GM23338 (cell line): ENCODE results near the gene WDR1.

Experiments
- EZH2 ChIP-seq: fragments of 200-600 bp; sonication (generic); IDR thresholded peaks from one replicate; pipeline ENCODE4 v1.8.0; 2017; ENCODE audit warnings: antibody characterized with exemption, mild to moderate bottlenecking, low read depth; ENCODE audit not compliant: unreplicated experiment
- EZH2phosphoT487 ChIP-seq: fragments of 200-600 bp; sonication (generic); IDR thresholded peaks from one replicate; pipeline ENCODE4 v1.8.1; 2018; ENCODE audit warnings: antibody characterized with exemption; ENCODE audit not compliant: unreplicated experiment
- POLR2AphosphoS5 ChIP-seq: IDR thresholded peaks from 2 replicates; pipeline ENCODE4 v1.6.1; 2016; ENCODE audit warnings: antibody characterized with exemption, low read depth
- TF ChIP-seq, protein P1 (sequence below), 2 experiments: fragments of 200-600 bp in 1 of 2; sonication (generic) in 1 of 2; conservative IDR thresholded peaks; 2 replicates each; pipeline versions ENCODE4 v1.5.1 to v1.6.1; 2016 to 2017; ENCODE audit warnings: antibody characterized with exemption in 2 of 2, low read depth in 2 of 2, mild to moderate bottlenecking in 2 of 2, moderate library complexity in 1 of 2
- TF ChIP-seq, protein P2 (sequence below): IDR thresholded peaks from 2 replicates; pipeline ENCODE4 v1.6.1; 2016; ENCODE audit warnings: antibody characterized with exemption
- TF ChIP-seq, protein P3 (sequence below): fragments of 250-450 bp; sonication (Bioruptor Pico); IDR thresholded peaks from 2 replicates; pipeline ENCODE4 v1.5.0; 2020; ENCODE audit warnings: mild to moderate bottlenecking, moderate library complexity

DNA sequence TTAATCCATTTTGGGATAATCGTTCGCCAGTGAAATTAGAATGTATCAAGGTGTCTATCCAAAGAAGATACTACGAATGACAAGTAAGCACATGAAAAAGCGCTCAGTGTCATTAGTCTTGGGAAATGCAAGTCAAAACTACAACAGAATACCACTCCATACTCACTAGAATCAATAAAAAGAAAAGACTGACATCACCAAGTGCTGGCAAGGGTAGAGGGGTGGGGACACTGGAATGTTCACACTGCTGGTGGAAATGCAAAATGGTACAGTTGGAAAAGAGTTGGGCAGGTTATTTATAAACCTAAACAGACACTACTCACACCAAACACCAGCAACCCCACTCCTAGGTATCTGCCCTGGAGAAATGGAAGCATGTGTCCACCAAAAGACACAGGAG, 11.2 kb downstream of the WDR1 start:
- no peak for TF ChIP-seq EZH2phosphoT487
- TF ChIP-seq, protein P1, sequence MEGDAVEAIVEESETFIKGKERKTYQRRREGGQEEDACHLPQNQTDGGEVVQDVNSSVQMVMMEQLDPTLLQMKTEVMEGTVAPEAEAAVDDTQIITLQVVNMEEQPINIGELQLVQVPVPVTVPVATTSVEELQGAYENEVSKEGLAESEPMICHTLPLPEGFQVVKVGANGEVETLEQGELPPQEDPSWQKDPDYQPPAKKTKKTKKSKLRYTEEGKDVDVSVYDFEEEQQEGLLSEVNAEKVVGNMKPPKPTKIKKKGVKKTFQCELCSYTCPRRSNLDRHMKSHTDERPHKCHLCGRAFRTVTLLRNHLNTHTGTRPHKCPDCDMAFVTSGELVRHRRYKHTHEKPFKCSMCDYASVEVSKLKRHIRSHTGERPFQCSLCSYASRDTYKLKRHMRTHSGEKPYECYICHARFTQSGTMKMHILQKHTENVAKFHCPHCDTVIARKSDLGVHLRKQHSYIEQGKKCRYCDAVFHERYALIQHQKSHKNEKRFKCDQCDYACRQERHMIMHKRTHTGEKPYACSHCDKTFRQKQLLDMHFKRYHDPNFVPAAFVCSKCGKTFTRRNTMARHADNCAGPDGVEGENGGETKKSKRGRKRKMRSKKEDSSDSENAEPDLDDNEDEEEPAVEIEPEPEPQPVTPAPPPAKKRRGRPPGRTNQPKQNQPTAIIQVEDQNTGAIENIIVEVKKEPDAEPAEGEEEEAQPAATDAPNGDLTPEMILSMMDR (conservative IDR thresholded peaks at IDR 0.05; ENCODE audit: low read depth in 2 of 2) = no peak
- TF ChIP-seq, protein P2, sequence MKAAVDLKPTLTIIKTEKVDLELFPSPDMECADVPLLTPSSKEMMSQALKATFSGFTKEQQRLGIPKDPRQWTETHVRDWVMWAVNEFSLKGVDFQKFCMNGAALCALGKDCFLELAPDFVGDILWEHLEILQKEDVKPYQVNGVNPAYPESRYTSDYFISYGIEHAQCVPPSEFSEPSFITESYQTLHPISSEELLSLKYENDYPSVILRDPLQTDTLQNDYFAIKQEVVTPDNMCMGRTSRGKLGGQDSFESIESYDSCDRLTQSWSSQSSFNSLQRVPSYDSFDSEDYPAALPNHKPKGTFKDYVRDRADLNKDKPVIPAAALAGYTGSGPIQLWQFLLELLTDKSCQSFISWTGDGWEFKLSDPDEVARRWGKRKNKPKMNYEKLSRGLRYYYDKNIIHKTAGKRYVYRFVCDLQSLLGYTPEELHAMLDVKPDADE = no peak
- TF ChIP-seq EZH2 = no peak
- TF ChIP-seq POLR2AphosphoS5 = no peak
- TF ChIP-seq, protein P3, sequence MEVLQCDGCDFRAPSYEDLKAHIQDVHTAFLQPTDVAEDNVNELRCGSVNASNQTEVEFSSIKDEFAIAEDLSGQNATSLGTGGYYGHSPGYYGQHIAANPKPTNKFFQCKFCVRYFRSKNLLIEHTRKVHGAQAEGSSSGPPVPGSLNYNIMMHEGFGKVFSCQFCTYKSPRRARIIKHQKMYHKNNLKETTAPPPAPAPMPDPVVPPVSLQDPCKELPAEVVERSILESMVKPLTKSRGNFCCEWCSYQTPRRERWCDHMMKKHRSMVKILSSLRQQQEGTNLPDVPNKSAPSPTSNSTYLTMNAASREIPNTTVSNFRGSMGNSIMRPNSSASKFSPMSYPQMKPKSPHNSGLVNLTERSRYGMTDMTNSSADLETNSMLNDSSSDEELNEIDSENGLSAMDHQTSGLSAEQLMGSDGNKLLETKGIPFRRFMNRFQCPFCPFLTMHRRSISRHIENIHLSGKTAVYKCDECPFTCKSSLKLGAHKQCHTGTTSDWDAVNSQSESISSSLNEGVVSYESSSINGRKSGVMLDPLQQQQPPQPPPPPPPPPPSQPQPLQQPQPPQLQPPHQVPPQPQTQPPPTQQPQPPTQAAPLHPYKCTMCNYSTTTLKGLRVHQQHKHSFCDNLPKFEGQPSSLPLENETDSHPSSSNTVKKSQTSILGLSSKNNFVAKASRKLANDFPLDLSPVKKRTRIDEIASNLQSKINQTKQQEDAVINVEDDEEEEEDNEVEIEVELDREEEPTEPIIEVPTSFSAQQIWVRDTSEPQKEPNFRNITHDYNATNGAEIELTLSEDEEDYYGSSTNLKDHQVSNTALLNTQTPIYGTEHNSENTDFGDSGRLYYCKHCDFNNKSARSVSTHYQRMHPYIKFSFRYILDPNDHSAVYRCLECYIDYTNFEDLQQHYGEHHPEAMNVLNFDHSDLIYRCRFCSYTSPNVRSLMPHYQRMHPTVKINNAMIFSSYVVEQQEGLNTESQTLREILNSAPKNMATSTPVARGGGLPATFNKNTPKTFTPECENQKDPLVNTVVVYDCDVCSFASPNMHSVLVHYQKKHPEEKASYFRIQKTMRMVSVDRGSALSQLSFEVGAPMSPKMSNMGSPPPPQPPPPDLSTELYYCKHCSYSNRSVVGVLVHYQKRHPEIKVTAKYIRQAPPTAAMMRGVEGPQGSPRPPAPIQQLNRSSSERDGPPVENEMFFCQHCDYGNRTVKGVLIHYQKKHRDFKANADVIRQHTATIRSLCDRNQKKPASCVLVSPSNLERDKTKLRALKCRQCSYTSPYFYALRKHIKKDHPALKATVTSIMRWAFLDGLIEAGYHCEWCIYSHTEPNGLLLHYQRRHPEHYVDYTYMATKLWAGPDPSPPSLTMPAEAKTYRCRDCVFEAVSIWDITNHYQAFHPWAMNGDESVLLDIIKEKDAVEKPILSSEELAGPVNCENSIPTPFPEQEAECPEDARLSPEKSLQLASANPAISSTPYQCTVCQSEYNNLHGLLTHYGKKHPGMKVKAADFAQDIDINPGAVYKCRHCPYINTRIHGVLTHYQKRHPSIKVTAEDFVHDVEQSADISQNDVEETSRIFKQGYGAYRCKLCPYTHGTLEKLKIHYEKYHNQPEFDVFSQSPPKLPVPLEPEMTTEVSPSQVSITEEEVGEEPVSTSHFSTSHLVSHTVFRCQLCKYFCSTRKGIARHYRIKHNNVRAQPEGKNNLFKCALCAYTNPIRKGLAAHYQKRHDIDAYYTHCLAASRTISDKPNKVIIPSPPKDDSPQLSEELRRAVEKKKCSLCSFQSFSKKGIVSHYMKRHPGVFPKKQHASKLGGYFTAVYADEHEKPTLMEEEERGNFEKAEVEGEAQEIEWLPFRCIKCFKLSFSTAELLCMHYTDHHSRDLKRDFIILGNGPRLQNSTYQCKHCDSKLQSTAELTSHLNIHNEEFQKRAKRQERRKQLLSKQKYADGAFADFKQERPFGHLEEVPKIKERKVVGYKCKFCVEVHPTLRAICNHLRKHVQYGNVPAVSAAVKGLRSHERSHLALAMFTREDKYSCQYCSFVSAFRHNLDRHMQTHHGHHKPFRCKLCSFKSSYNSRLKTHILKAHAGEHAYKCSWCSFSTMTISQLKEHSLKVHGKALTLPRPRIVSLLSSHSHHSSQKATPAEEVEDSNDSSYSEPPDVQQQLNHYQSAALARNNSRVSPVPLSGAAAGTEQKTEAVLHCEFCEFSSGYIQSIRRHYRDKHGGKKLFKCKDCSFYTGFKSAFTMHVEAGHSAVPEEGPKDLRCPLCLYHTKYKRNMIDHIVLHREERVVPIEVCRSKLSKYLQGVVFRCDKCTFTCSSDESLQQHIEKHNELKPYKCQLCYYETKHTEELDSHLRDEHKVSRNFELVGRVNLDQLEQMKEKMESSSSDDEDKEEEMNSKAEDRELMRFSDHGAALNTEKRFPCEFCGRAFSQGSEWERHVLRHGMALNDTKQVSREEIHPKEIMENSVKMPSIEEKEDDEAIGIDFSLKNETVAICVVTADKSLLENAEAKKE = no peak
